Iris pigment epithelial cell (primary cell): ENCODE data around the gene C3orf22.

Source experiments
- DNase-seq: peaks from one replicate; pipeline ENCODE4 v3.0.0-alpha.2; 2011; ENCODE audit warnings: low read depth

The C3orf22 gene

DNA sequence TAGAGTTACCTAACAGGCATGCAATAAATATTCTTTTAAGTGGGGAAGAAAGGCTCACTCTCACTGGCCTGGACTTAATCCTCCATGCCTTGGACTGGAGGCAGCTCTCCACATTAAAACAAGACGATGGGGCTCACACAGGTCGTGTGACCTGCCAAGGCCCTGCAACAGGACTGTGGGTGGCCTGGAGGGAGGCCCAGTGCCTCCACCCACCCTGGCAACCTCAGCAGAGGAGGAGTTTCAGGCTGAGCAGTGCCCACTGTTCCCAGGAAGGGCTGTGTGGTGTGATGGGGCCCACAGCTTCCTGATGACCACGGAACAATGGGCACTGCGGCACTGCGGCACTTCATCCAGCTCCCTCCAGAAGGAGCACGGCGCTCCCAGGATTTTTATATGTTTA lies 46.7 kb downstream of the C3orf22 start:
- DNase-seq, result no peak

DNA sequence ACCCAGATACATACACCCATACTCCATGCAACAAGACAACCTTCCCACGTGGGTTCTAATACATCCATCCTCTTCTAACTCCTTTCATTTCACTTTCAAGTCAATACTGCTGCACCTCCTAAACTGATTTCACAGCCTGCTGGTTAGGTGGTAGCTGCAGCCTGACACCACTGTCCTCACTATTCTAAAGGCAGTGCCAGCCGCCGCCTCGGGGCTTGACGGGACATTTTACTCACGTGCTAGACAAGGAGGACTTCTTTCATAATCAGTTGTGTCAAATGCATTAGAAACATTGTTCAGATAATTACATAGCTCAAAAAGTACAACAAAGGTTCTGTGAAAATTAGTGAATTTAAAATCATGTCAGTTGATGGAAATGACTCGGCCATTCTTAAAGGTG lies 47.4 kb downstream of the C3orf22 start:
- DNase-seq, result no peak

- DNase-seq, result no peak
These were observed 48.3 kb downstream of the C3orf22 start for GRCh38 chr3:126510308-126510910.

DNA sequence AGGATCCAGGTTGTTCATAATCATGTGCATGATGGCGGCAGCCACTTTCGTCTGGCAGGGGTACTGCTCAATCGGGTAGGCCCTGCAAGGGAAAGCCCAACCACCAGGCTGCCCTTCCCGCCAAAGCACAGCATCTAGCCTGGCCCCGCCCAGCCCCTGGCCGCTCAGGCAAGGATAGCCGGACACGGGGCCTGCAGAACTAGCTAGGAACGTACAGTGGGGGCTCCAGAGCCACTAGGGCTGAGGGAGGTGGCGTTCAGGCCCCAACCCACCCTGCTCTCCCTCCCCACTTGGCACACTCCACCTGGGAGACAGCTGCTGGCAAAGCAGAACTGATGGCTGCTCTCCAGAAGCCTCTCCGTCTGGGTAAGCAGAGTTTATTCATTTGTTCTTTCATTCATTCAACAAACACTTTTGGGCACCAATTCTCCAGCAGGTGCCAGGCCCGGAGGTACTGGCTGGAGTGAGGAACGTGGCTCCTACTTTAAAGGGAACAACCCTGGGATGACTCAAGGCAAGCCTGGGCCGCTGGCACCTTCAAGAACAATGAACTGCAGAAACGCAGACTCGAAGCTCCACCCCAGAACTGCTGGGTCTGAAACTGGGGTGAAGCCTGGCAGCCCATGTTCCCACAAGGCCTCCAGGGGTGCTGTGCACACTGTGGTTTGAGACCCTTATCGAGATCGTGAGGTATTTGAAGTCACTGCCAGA lies 49.0 kb downstream of the C3orf22 start:
- no peak for DNase-seq

- DNase-seq, result no peak
These were observed 50.2 kb downstream of the C3orf22 start for GRCh38 chr3:126508564-126508964.

- DNase-seq, result no peak
These were observed 50.8 kb downstream of the C3orf22 start for GRCh38 chr3:126507886-126508285.

GRCh38 chr3:126503701-126504100 lies 55.0 kb downstream of the C3orf22 start:
- no peak for DNase-seq

- DNase-seq, result no peak
These were observed 56.1 kb downstream of the C3orf22 start for GRCh38 chr3:126502656-126503055.

DNA sequence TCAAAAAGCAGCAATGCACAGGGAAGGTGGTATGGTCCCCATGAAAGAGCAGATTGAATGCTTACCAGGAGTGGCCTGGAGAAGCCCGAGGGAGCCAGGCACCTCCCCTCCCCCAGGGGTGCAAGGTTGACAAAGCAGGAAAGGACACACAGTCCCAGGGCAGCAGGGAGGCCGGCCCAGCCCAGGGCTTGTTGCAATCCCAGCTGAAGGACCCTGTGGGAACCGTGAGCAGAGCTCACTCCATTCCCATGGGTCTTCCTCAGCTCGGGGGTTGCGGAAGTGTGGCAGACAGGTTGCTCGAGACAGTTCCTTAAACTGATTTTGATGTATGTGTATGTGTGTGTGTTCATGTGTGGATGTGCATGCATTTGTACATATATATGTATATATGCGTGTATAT lies 57.0 kb downstream of the C3orf22 start:
- no peak for DNase-seq

DNA sequence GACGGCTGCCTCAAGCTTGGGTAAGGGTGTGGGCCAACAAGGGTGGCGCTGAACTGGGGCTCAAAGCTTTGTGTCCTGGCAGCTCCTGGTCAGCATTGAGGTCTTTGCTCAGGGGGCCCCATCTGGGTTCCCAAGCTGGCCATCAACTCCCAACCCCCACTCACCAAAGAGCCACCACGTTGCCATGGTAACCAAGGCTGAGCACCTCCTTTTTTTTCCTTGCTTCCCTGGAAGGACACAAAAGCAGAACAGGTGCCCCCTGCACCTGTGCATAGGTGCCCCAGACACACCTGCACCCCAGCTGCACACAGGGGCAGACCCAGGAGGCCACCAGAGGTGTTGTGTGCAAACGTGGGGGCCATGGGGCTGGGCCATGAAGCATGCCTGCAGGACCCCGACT lies 57.7 kb downstream of the C3orf22 start:
- DNase-seq, result no peak

DNA sequence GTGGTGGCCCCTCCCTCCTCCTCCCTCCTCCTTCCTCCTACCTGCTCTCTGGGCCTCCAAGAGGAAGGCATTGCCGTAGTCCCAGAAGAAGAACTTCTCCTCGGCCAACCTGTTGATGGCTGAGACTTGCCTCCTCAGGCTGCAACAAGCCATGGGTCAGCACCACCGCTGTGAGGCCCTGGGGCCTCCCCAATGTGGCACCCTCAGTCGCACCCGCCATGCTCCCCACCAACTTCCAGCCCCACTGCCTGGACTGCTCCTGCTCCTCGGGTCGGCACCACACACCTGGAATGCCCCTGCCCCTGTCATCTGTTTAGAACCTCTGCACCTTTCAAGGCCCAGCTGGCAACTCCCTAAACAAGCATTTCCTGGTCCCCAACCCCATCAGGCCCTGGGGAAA lies 58.7 kb downstream of the C3orf22 start:
- DNase-seq, result no peak
